Measurements from ENCODE around the gene DNER.

The DNER gene

GRCh38 chr2:229426464-229426863 is 287.9 kb downstream of the DNER start:
- DNase-seq, result no peak

GRCh38 chr2:229425598-229425997 is 288.8 kb downstream of the DNER start:
- no peak for DNase-seq

DNA sequence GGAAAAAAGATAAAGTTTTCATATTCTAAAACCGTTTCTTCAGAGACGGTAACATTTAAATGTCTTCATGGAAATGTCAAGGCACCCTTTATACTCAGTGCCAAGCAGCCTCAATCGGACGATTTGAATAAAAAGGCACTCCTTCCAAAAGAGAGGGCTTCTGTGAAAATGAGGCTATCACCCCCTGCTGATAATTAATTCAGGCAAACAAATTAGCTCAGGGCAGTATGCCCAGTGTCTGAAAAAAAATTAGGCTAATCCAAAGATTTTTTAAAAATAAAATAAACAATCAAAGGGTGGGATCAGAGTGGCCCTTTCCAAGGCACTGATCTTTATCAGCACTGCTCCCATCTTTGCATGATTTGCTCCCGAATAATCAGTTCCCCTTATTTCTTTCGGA is 292.3 kb downstream of the DNER start:
- no peak for DNase-seq

DNA sequence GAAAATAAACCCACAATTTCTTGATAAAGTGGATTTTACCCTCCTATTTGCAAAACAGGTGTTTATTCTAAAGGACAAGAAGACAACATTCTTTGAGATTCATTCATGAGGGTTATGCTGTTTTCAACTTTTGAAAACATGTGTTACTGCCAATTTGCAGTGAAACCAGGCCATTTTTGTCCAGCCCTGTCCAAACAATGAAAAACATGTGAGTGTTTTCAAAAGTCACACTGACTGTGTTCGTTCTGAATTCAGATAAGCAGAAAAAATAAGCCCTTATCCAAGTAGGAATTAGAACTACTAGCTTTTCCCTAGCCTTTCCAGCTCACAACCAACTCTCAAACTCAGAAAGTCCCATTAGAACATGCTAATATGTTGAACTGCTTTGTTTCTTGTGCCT is 295.2 kb downstream of the DNER start:
- no peak for DNase-seq

- DNase-seq, result no peak
Measured at GRCh38 chr2:229417916-229418315, 296.4 kb downstream of the DNER start.

- DNase-seq, result no peak
Measured at GRCh38 chr2:229417176-229417575, 297.2 kb downstream of the DNER start.

GRCh38 chr2:229416116-229416694 is 298.1 kb downstream of the DNER start:
- no peak for DNase-seq

GRCh38 chr2:229414631-229415030 is 299.7 kb downstream of the DNER start:
- no peak for DNase-seq

GRCh38 chr2:229412686-229413085 is 301.7 kb downstream of the DNER start:
- DNase-seq, result no peak

GRCh38 chr2:229410946-229411345 is 303.4 kb downstream of the DNER start:
- no peak for DNase-seq

- no peak for DNase-seq
Measured at GRCh38 chr2:229410264-229410663, 304.1 kb downstream of the DNER start.

DNA sequence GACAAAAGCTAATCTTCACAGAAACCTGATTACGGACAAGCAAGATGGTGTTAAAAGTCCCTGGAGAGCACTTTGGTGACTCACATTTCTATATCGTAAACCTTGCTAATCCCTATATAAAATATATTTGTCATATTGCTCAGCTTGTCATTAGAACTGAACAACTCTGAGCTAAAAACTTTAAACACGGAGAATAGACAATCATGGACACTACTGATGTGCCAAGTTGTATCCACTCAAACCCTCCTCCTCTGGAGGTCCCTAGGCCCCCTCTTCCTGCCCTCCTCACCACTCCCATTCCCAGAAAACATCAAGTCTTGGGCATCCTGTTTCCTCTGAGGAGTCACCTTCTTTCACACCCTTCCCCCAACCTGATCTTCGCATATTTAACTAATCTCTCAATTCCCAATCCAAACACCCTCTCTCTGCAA is 304.6 kb downstream of the DNER start:
- no peak for DNase-seq

DNA sequence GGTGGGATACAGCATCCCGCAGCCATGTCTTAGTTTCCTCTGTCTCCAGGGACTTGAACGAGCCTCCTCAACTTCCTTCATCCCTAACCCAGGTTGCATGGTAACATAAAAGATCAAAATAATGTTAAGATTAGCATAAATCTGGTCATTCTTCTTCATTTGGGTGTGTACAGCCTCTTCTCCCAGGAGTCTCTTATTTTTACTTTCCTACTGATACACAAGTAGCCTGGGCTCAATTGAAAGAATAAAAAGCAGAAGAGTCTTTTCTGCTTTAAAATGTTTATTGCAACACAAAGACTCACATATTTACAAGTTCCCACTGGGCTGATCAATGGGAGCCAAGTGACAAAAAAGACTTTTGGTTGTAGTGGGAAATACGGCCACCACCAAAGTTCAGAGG is 305.4 kb downstream of the DNER start:
- no peak for DNase-seq

- DNase-seq, result no peak
Measured at GRCh38 chr2:229408356-229408755, 306.0 kb downstream of the DNER start.

GRCh38 chr2:229407170-229407569 is 307.2 kb downstream of the DNER start:
- DNase-seq, result no peak

GRCh38 chr2:229405796-229406195 is 308.6 kb downstream of the DNER start:
- no peak for DNase-seq

GRCh38 chr2:229403296-229403695 is 311.1 kb downstream of the DNER start:
- no peak for DNase-seq

DNA sequence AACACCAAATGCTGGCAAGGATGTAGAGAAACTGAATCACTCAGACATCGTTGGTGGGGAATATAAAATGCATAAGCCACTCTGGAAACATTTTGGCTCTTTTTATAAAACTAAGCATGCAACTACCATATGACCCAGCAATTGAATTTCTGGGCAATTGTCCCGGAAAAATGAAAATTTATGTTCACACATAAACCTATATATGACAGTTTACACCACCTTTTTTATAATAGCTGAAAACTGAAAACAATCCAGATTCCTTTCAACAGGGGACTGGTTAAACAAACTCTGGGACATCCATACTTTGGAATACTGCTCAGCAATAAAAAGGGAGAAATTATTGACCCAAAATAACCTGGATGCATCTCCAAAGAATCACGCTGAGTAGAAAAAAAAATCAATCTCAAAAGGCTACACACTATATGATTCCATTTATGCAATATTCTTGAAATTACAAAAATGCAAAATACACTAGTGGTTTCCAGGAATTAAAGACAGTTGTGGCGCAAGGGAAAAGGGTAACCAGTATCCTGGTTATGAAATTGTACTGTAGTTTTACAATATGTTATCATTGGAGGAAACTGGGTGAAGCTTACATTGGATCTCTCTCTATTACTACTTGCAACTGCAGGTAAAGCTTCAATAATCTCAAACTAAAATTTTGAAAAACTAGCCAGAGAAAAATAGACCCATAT is 313.0 kb downstream of the DNER start:
- no peak for DNase-seq

GRCh38 chr2:229393926-229394325 is 320.4 kb downstream of the DNER start:
- no peak for DNase-seq

DNA sequence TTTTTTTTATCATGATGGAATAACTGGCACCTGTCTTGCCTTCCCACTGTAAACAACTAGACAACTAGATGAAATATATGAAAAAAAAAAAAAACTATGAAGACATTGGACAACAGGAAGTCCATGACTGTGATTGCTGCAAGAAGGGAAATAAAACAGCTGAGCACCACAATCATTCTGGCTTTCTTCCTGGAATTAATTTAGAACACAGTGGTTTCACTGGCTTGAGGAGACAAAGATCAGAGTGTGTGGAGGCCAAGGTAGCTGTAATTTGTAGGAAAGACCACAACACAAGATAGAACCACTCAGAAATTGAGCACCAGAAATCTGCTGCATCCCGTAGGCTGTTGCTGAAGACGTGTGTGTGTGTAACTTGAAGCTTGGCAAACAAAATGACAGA is 322.2 kb downstream of the DNER start:
- DNase-seq, result no peak

DNA sequence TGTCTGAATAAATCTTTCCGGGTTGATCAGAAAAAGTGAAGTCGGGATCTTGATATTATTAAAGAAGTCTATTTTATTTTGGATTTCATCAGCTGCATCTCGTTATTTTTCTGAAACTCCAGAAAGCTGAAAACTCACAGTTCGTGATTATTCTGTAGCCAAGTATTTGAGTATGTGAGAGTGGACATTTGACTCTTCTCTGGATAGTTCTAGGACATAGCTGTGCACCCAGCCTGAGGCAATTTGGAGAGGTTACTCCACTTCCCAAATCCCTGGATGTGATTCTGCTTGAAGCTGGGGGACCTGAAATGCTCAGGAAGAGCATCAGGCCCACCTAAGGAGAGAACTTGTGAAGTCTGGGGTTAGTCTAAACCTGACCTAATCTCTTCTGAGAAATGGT is 325.6 kb downstream of the DNER start:
- no peak for DNase-seq

DNA sequence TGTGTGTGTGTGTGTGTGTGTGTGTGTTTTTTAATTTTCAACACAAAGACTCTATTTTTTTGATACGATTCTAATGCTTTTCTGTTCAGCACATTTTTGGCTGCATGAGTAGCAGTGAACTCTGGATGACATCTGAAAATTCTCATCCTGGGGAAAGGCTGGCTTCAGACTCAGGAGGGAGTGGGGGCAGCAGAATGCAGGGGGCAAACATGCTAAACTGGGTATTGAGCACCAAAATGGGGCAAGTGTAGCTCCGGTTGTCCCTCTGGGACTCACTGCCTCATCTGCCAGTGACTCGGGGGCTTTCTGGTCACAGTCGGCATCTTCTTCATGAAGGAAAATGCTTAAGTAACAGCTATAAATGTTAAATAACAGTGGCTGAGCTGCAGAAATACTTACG is 326.5 kb downstream of the DNER start:
- DNase-seq, result no peak

DNA sequence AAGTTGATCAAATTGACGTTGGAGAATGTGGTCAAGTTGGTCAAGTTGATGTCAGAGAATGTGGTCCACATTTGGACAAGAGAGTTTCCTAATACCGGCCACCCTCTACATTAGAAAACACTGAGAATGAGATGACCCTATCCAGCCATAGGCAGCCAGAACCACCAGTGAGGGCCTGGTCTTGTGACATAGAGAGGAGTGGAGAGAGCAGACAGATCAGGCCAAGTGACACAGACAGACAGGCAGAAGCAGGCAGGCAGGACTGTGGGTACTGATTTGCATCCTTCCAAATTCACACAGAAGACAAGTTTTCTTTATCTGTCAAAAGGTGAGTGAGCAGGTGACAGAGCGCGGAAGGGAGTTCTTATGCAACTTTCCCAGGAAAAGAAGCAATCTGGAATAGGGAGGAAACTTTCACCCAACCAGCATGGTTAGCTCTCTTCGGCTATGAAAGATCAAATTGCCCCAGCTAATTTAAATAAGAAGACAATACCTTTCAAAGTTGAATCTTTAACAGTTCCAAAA is 334.2 kb downstream of the DNER start:
- no peak for DNase-seq

- DNase-seq, result no peak
Measured at GRCh38 chr2:229378386-229378785, 336.0 kb downstream of the DNER start.

DNA sequence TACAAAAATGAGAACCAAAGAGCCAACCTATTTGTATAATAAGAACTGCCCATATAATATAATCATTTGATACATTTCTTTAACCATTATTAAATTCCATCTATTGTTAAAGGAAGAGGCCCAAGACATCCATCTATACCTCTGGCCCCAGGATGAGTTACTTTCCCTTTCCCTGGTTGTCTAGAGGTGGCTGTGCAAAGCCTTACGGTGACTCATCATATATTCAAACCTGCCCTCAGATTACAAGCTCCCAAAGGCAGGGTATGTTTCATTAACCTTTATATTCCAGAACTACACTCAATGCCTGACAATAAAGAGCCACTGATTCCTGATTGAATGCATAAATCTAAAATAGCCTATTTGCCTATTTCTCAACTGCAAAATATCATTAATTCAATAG is 337.5 kb downstream of the DNER start:
- DNase-seq, result no peak

Measured in CD4-positive, alpha-beta T cell treated with Interleukin-4 for 4 hours (primary cell).